B cell (primary cell): ENCODE results near the gene KRT9.

Source experiments
- CTCF ChIP-seq: fragments of 200-600 bp; IDR thresholded peaks from one replicate; pipeline ENCODE4 v1.8.0; 2022; ENCODE audit warnings: antibody characterized with exemption, mild to moderate bottlenecking
- EZH2 ChIP-seq: IDR thresholded peaks from 2 replicates; pipeline ENCODE4 v1.6.1; 2012; ENCODE audit warnings: borderline replicate concordance, low read depth, mild to moderate bottlenecking, moderate library complexity, low read length; ENCODE audit not compliant: insufficient read depth, poor library complexity, severe bottlenecking

- TF ChIP-seq CTCF (no peak), EZH2 (no peak)
Measured at GRCh38 chr17:41578971-41579370, 7.1 kb upstream of the KRT9 start.
